EH (cell line): ENCODE measurements around the gene MAST2.
"Not testable (repeated sequence)": the region's sequence is repeated elsewhere in the genome, so short reads cannot be mapped to it uniquely, and the experiment has no call there.

ENCODE experiments used
- DNase-seq: peaks from one replicate; pipeline ENCODE4 v3.0.0-alpha.2; 2015; ENCODE audit warnings: low read depth

Gene MAST2

DNA sequence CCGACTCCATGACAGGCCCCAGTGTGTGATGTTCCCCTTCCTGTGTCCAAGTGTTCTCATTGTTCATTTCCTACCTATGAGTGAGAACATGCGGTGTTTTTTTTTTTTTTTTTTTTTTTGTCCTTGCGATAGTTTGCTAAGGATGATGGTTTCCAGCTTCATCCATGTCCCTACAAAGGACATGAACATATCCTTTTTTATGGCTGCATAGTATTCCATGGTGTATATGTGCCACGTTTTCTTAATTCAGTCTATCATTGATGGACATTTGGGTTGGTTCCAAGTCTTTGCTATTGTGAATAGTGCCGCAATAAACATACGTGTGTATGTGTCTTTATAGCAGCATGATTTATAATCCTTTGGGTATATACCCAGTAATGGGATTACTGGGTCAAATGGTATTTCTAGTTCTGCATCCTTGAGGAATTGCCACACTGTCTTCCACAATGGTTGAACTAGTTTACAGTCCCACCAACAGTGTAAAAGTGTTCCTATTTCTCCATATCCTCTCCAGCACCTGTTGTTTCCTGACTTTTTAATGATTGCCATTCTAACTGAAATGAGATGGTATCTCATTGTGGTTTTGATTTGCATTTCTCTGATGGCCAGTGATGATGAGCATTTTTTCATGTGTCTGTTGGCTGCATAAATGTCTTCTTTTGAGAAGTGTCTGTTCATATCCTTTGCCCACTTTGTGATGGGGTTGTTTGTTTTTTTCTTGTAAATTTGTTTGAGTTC lies 54.5 kb downstream of the MAST2 start:
- not testable (repeated sequence) for DNase-seq

DNA sequence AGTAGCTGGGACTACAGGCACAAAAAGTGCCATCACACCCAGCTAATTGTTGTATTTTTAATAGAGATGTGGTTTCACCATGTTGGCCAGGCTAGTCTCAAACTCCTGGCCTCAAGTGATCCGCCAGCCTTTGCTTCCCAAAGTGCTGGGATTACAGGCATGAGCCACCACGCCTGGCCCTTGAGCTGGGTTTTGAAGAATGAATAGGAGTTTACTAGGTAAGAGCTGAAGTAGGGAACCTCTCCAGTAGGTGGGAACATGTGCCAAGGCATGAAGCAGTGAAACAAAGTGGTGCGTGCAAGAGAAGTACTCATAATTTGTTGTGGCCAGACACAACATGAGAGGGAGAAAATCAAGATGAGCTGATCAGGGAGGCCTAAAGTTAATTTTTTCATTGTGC lies 55.8 kb downstream of the MAST2 start:
- DNase-seq, result no peak

DNA sequence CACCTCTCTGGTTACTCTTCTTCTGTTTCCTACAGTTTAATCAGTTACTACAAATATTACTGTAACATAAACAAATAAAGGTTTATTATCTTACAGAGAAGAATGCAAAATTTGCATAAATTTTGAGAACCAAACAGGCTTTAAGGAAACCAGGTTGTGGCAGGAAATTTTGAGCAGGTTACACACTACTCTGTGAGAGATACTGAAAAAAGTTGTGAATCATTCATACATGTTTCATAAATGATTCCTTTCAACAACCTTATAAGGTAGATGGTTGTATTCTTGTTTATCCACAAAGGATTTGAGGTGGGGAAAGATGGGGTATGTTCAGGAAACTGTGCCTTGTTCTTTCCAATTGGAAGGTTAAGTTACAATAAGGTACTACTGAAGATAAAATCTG lies 58.6 kb downstream of the MAST2 start:
- no peak for DNase-seq

DNA sequence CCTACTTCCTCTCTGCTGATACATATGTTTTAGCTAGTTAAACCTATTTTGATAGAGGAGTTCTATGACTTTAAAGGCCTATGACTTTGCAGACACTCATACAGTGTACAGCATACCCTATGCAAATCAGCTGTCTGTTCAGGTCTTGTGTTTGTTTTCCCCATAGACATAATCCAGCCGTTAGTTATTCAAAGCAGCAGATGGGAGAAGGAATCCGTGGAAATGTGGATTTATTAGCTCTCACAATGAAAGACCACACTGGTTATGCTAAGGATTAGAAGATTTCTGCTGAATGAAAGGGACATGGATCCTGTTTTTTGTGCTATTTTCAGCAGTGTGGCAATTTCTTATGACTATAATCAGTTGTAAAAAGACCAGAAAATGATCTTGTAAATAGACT lies 59.8 kb downstream of the MAST2 start:
- no peak for DNase-seq

DNA sequence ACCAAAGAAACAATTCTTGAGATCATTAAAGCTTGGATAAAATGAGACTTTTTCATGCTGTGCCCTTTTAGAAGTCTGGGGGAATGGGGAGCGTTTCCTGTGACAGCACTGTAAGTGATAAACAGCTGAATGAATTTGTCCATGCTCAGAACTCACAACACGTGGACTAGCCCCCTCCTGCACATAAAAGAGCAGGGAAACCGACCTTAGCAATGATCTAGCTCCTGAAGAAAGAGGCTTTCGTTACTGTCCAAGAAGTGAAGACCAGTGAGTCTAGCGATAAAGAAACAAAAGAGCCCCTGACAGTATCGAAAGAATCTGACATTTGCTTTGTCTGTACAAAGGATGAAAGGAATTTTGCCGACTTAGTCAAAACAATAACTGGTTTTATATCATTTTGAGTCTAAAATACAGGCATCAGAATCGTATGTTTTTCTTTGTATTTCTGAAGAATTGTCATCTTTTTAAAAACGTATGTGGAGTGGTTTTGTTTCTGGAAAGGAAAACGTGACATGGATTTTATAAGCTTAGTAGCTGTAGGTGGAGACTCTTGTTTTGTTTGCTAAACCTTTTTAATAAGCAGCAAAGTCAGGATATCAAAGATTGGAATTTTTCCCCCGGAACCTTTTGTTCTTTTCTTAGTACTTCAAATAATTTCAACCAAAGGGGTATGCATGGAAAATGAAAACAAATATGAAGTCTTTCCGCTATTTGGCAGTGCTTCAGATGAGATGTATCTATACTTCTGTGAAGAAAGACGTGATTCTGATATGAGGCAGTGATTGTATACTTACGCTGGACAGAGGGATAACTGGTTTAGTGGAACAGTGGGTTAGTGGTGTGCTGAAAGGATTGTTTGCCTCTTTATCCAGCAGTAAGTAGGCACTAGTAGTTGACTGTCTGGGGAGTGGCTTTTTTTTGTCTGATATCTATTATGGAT lies 61.0 kb downstream of the MAST2 start:
- peak; percentile 40 for DNase-seq

DNA sequence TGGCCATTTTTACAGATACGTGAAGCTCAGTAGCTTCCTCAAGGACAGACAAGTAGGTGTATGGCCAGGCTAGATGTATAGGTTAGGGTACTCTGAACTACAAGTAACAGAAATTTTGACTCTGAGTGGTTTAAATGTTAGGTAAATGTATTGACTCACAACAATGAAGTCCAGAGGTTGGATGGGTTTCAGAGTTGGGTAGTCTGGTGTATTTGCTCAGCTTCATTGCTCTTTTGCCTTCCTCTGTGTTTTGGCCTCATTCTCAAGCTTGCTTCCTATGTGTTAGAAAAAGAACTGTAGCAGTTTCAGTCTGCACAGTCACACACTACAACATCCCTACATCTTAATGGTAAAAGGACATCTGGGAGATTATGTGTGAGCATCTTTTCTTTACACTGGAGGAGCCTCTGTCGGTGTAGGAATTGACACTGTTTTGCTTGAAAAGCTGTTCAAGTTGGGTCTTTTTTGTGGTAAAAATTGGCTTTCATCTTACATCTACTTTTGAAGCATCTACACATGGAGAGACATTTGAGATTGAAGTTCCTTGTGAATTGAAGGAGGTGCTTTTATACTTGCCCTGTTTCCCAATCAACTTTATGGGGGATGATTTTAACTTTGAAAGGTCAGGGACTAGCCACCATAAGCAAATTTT lies 64.4 kb downstream of the MAST2 start:
- DNase-seq, result no peak

DNA sequence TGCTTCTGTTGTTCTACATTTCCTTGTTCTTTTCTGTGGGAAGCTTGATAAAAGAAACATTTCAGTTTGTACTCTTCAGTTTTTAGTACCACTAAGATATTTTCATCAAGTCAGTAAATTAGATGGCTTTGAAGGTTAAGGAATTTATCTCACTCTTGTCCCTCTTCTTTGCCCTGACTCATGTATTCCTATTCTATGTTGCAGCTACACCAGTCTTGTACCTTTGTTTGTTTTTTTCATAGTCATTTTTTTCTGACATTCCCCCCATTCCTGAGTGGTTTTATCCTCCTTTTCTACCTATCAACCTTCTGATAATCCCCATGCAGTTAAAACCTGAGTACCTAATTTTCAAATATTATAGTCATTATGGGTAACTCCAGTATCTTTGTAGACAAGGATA lies 65.4 kb downstream of the MAST2 start:
- DNase-seq, result no peak

DNA sequence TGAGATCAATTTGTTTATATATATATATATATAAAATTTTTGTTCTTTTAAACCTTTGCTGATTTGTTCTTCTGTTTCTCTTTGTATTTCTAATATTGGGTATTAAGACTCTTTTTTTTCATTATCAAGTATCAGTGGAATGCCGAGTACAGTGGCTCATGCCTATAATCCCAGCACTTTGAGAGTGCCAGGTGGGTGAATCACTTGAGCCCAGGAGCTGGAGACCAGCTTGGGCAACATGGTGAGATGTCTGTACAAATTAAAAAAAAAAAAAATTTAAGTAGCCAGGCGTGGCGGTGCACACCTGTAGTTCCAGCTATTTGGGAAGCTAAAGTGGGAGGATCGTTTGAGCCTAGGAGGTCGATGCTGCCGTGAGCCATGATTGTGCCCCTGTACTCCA lies 67.1 kb downstream of the MAST2 start:
- peak; percentile 41 for DNase-seq

DNA sequence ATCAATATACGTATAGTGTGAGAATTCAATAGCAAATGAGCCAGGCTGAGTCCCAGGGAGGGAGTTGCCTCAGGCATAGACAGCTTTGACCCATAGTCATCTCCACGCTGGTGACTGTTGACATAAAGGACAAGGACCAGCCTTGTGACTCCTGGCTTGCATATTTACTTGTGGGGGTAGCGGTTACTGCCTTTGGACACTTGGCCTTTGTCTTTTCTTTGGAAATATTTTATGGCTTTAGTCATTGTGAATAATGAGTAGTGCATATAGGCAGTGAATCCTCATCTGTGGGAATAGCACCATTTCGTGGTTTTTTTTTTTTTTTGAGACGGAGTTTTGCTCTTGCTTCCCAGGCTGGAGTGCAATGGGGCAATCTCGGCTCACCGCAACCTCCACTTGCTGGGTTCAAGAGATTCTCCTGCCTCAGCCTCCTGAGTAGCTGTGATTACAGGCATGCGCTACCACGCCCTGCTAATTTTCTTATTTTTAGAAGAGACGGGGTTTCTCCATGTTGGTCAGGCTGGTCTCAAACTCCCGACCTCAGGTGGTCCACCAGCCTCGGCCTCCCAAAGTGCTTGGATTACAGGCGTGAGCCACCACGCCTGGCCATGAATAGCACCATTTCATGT lies 68.9 kb downstream of the MAST2 start:
- DNase-seq, result peak; percentile 98

DNA sequence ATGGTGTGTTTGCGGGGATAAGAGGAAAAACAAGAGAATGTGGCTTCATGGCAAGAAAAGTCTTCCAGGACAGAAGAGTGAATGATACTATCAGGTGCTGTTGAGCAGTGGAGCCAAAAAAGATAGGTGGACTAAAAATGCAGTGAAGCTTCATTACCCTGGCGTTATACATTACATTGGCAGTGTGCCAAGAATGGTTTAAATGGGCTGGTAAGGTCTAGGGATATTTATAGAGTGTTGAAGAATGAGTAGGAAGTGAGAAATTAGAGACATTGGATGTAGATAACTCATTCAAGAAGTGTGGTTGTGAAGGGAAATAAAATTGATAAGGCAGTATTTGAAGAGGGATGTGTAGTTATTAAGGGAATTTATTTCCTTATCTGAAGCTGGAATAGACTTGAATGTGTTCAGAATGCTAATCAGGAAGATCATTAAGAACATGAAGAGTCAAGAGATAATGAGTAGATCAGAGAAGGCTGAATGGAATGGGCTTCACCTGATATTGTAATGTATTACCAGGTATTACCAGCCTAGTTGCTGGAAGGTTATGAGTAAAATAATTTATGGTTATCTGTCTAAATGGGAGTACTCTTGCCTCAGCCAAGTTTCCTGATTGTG lies 72.7 kb downstream of the MAST2 start:
- DNase-seq, result no peak

DNA sequence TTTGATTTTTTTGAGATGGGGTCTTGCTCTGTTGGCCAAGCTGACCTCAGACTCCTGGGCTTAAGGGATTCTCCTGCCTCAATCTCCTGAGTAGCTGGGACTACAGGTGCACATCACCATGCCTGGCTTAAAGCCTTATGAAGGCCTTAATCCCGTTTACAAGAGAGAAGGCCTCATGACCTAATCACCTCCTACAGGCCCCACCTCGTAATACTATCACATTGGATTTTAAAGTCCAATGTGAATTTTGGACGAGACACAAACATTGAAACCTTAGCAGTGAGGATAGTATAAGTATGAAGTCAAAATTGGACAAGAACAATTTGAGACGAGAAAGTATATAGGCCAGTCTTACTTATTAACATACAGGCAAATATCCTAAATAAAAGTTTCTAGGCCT lies 73.9 kb downstream of the MAST2 start:
- no peak for DNase-seq

DNA sequence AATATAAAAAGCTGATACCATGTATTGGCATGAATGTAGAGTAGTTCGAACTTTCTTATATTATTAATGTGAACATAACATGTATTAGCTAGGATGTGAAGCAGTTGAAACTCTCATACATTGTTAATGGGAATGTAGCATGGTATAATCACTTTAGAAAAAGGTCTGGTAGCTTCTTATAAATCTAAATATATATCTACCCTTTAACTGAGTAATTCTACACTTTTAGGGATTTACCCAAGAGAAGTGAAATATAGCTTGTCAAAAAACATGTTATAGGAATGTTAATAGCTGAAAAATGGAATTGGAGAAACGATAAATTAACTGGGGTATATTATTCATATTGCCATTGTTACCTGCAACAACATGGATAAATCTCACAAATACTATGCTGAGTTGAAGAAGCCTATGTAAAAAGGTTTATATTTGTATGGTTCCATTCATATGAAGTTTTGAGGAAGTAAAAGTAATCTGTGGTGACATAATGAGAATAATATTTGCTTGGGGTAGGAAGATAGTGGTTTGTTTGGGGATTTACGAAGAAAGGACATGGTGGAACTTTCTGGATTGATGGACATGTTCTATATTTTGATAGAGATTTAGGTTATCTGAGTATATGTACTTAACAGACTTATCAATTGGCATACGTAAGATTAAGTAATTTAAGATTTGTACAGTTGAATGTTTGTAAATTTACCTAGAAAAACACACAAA lies 76.6 kb downstream of the MAST2 start:
- no peak for DNase-seq

DNA sequence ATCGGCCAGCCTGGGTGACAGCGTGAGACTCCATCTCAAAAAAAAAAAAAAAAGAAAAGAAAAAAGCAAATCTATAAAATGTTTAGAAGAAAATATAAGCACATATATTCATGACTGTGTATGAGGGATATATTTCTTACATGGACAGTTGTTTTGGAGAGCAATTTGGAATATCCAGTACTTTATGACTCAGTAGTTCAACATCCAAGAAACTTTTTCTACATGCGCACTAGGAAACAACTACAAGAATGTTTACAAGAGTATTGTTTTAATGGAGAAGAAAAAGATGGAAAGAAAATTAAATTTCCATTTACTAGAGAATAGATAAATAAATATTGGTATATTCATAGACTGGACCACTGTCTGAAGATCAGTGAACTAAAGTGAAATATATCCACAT lies 77.5 kb downstream of the MAST2 start:
- peak; percentile 65 for DNase-seq

DNA sequence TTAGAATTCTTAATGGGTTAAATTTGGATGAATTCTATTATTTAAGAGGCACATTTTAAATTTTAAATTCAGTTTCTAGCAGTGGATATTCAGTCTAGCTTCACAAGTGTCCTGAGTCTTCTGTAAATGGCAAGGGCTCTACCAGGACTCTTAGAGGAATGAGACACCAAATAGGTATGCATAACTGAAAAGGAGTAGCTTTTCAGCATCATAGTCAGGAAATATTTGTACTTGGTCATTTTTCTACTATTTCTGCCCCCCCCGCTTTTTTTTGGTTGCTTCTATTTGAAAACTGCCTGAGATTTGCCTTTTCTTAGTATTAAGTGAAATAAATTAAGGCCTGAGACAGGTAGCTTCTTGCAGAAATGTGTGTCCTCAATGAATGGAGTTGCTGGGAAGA lies 80.2 kb downstream of the MAST2 start:
- DNase-seq, result peak; percentile 76

DNA sequence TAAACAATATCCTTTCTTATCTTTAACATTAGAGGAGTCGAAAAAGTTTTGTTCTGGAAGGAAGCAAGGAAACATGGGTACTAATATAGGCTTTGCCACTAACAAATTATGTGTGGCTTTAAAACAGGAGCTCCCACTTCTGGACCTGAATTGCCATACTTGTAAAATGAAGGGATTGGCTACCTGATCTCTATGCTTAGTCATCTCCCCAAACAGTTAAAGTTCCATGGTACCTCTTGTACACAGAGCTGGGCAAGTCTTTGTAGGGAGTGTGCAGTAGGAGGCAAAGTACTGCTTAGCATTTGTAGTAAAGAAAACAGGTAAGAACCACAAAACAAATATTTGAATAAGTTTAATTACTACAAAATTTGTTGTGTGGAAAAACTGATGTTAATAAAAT lies 81.3 kb downstream of the MAST2 start:
- DNase-seq, result no peak

DNA sequence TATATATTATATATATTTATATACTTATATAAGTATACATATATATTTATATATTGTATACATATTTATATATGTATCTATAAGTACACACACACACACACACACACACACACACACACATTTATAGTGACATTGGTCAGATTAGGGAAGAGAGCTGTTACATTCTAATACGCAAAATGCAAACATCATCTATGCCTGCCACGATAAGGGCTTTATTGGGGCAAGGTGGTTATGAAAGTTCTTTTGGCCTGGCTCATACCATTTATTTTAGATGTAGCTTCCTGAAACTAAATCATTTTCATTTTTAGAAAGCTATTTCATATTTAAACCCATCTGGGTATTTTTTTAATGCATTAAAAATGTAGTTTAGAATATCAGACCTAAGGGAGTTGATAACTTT lies 82.8 kb downstream of the MAST2 start:
- no peak for DNase-seq

DNA sequence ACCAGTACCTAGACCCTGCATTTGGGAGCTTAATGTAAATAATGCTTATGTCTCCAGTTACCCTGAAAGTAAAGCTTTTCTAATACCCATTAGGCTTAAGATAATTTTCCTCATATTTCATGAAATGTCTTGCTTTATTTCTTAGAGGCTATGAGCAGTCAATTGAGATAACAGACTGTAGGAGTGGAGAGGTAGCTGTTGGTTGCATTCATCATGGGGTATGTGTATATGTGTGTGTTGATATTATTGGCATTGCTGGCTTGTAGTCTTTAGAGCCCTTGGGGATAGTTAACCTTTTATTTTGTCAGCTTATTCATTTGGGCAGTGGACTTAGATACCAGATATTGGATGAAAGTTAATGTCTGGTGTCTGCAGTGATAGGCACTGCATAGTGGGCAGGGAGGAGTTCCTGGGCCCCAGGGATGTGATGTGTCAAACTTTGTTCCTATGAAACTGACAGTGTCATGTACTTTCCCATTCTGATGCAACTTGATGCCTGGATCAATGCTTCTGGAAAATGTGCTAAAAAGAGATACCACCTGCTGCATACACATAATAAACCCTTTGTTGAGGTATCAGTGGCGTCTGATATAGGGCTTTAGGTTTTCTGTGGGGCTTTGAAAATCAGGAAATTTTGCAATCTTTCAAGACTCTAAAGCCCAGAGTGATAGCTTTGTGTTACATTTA lies 83.9 kb downstream of the MAST2 start:
- DNase-seq, result no peak

DNA sequence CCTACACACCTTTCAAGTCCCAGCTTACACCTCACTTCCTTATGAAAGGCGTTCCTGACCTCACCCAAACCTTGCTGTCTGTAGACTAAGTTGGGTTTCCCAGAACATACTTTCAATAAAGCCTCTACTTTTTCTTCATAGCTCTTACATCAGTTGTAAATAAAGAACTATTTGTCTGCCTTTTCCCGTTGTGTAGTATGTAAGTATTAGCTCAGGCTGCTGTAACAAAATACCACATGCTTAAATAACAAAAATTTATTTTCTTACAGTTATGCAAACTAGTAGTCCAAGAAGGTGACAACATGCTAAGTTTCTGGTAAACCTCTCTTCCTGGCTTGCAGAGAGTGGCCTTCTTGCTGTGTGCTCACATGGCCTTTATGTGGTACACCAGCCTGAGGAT lies 86.7 kb downstream of the MAST2 start:
- no peak for DNase-seq

DNA sequence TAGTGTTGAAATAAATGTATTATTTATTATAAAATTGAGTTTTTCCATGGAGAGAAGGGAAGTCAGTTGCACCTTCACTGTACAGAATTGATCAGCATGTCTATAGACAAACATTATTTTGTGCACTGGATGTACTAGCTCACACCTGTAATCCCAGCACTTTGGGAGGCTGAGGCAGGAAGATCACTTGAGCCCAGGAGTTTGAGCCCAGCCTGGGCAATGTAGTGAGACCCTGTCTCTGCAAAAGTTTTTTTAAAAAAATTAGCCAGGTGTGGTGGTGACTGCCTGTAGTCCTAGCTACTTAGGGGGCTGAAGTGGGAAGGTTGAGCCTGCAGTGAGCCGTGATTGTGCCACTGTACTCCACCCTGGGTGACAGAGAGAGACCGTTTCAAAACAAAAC lies 87.7 kb downstream of the MAST2 start:
- no peak for DNase-seq

DNA sequence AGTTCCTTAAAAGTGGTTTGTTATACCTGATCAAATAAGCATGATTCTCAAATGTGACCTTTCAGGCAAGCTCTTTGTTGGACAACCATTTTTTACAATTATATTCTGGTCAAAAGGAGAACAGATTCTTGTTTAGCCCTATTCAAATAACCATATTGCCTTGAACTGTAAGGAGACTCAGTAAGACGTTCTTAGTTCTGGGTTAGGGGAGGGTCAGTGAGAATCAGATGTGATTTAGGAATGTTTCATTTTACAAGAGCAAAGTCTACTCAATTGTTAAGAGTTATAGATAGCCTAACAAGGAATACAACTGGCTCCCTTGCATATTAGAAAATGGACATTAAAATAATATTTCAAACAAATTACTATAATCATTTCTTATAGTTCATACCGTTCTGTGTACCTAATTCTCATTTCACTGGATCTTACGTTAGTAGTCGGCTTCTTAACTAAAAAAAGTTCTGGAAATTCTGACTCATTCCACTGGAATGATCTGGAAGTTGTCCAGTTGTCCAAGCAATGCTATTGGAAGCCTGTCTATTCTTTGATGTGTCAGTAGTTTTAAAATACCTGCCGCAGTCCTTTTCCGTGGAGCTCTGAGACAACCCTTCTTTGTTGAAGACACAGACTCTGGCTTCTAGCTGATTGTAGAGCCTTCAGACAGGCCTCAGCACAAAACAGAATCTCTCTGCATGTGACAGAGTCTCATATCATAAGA lies 88.8 kb downstream of the MAST2 start:
- DNase-seq, result peak; percentile 89
